ENCODE results near the gene LSAMP. TPM values are rescaled to one million over a fixed set of nuclear protein-coding genes. Genes with fewer than 3 reads are reported as not detected.

The LSAMP gene
- total and polyA plus RNA-seq, 2 donors (not counting 3 experiments of a cell fraction or from before 2014, with no cell fraction given), result not detected

DNA sequence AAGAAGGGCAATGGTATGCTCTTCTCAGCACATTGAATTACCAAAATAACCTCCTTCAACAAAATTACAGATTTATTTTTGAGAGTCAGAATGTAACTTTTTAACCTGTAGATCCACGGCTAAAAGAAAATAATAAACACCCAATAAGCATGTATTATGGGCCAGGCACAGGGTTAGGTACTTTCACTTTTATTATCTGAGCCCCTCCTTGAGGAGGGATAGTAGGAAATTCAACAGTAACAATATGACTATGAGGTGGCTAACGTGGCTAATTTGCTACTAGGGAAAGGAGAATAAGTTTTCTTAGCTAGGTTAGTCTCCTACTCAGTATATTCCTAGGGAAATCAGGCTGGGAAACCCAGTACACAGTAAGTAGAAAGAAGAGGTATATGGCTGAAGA, 515.1 kb downstream of the LSAMP start:
- H3K36me3 ChIP-seq (ENCODE audit: control insufficient read depth in 2 of 2, extremely low read depth in 1 of 2, insufficient read depth in 2 of 2, low read length in 2 of 2), result no peaks in the 10 kb centered on the region
- no peak for FAIRE-seq
- no peak overlapping the region for H3K27ac ChIP-seq (ENCODE audit: insufficient read depth, low read depth, low read length)
- no peaks in the 10 kb centered on the region for H3K9me3 ChIP-seq (replicated peaks; ENCODE audit: control insufficient read depth, insufficient read depth, low read length)
- no peak overlapping the region for H2AFZ ChIP-seq (ENCODE audit: low read depth, low read length)
- H3K4me3 ChIP-seq (replicated peaks in 1 of 3; ENCODE audit: insufficient read depth in 1 of 3, low read depth in 1 of 3, low read length in 3 of 3), result no peak overlapping the region
- dilution Hi-C loops (cut with MboI; ENCODE audit: extremely low pct_ligation_motif_present, low sequenced_read_pairs) (no loop called here), intact Hi-C loops (cut with micrococcal nuclease) (no loop called here)
- H3K9me1 ChIP-seq (replicated peaks; ENCODE audit: control insufficient read depth, extremely low read depth, insufficient read depth, low read length), result no peaks in the 10 kb centered on the region
- ChIA-PET POLR2A (no interaction called here), CTCF (interaction anchor here (1.2 kb wide), 1 partner anchor 9 kb away, joined by 3 read pairs; no protein-coding TSS in a partner anchor)
- DNase-seq (ENCODE audit: low read depth, low spot score), result no peak
- no peak overlapping the region for H3K4me2 ChIP-seq (ENCODE audit: insufficient read depth, low read length)
- H3K79me2 ChIP-seq (ENCODE audit: control insufficient read depth, insufficient read depth, low read length), result no peaks in the 10 kb centered on the region
- H4K20me1 ChIP-seq (replicated peaks; ENCODE audit: control insufficient read depth, extremely low read depth, insufficient read depth, low read length), result no peaks in the 10 kb centered on the region
- H3K9ac ChIP-seq (replicated peaks; ENCODE audit: extremely low read depth, insufficient read depth, low read length), result no peak overlapping the region
- TF ChIP-seq, protein P1, sequence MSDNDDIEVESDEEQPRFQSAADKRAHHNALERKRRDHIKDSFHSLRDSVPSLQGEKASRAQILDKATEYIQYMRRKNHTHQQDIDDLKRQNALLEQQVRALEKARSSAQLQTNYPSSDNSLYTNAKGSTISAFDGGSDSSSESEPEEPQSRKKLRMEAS (IDR thresholded peaks at IDR 0.05; ENCODE audit: insufficient read depth, insufficient read length), result no peak
- TF ChIP-seq FOS (IDR thresholded peaks at IDR 0.05; ENCODE audit: borderline replicate concordance, insufficient read depth, low read length), result no peak
- no peak for TF ChIP-seq GATA2 (IDR thresholded peaks at IDR 0.05; ENCODE audit: insufficient read depth, insufficient read length, low read depth, low read length)
- TF ChIP-seq POLR2A (IDR thresholded peaks at IDR 0.05; ENCODE audit: low read depth, low read length), result no peak
- TF ChIP-seq POLR2AphosphoS5 (IDR thresholded peaks at IDR 0.05; ENCODE audit: insufficient read depth, low read depth, low read length), result no peak
- TF ChIP-seq EZH2 (IDR thresholded peaks at IDR 0.05; ENCODE audit: borderline replicate concordance, low read depth, low read length, severe bottlenecking), result no peak
- TF ChIP-seq JUN (IDR thresholded peaks at IDR 0.05; ENCODE audit: borderline replicate concordance, insufficient read depth, insufficient read length, low read depth), result no peak
- no peak for TF ChIP-seq MYC (IDR thresholded peaks at IDR 0.05; ENCODE audit: low read depth, low read length)
- TF ChIP-seq, protein P2, sequence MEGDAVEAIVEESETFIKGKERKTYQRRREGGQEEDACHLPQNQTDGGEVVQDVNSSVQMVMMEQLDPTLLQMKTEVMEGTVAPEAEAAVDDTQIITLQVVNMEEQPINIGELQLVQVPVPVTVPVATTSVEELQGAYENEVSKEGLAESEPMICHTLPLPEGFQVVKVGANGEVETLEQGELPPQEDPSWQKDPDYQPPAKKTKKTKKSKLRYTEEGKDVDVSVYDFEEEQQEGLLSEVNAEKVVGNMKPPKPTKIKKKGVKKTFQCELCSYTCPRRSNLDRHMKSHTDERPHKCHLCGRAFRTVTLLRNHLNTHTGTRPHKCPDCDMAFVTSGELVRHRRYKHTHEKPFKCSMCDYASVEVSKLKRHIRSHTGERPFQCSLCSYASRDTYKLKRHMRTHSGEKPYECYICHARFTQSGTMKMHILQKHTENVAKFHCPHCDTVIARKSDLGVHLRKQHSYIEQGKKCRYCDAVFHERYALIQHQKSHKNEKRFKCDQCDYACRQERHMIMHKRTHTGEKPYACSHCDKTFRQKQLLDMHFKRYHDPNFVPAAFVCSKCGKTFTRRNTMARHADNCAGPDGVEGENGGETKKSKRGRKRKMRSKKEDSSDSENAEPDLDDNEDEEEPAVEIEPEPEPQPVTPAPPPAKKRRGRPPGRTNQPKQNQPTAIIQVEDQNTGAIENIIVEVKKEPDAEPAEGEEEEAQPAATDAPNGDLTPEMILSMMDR (IDR thresholded peaks at IDR 0.05; ENCODE audit: extremely low read depth in 1 of 2, insufficient read depth in 1 of 2, low read depth in 1 of 2, low read length in 2 of 2), result no peak
- H3K4me1 ChIP-seq (ENCODE audit: control insufficient read depth, extremely low read depth, insufficient read depth, low read length), result no peaks in the 10 kb centered on the region
- BruUV-seq (replicated peaks), result no TSS peak
- no peaks in the 10 kb centered on the region for H3K27me3 ChIP-seq (ENCODE audit: control insufficient read depth in 2 of 2, insufficient read depth in 2 of 2, low read length in 2 of 2)
